ENCODE results near the gene YBX1.

- TF ChIP-seq CTCF (IDR thresholded peaks at IDR 0.05 in 8 of 11, conservative IDR thresholded peaks at IDR 0.05 in 3 of 11) (no peak), POLR2AphosphoS5 (IDR thresholded peaks at IDR 0.05) (peak in 2 of 3 donors; percentile 14 to 32)
These were observed 63.6 kb downstream of the YBX1 start for GRCh38 chr1:42745851-42746250.

Measured in spleen (tissue), 7 donors.